ENCODE measurements around the gene SPEF1. TPM values are rescaled to one million over a fixed set of nuclear protein-coding genes. Genes with fewer than 3 reads are reported as not detected.

Gene SPEF1
- total and polyA plus RNA-seq, 2 of the 13 experiments (the other 11 are each of a cell fraction or from before 2014, with no cell fraction given): 0.11 to 0.27 TPM

DNA sequence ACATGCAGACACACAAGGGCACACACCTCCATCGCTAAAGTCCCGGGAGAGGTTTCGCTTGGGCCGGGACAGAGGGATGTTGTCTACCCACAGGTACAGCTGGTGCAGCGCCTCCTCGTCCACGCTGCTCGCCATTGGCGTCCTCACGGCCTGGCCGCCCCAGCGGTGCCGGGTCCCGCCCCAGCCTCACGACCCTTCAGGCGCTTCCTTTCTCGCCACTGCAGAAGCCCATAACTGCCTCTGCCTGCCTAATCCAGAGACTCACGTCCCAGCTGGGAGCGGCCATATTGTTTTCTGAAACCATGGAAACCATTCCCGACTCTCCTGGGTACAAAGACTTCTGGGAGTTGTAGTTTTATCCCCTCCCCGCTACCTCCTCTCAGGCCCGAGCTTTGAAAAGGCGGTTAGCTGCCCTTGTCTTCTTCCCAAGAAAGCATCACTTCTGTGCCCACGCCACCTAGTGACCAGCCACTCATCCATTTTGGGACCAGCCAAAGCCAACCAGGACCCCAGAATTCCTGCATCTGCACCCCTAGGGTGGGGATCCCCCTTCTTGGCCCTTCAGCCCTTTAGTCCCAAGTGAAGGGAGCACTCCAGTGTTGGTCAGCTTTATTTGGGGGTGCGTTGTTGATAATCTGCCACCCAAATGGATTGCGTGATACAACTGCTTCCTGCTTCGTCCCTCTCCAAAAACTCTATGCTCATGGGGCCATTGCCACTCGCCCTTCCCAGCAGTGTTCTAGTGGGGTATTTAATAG lies at the start of gene SPEF1 (continued):
- TF ChIP-seq MEF2D (CRISPR knock-in tag; IDR thresholded peaks at IDR 0.05) (peak; percentile 79; the same call in 1 of the 2 replicates), ZNF138 (CRISPR knock-in tag; IDR thresholded peaks at IDR 0.05; ENCODE audit: low read depth) (no peak), ZNF446 (CRISPR knock-in tag; IDR thresholded peaks at IDR 0.05) (no peak), SP2 (CRISPR knock-in tag; IDR thresholded peaks at IDR 0.05) (no peak), NFYC (CRISPR knock-in tag; IDR thresholded peaks at IDR 0.05) (peak; percentile 52; the same call in 1 of the 2 replicates), MTERF4 (CRISPR knock-in tag; IDR thresholded peaks at IDR 0.05) (peak; percentile 77; the same call in 1 of the 2 replicates), MIER2 (CRISPR knock-in tag; IDR thresholded peaks at IDR 0.05) (0 out of 2 replicates have a peak, but pooled peaks have one; percentile 28), SNAI1 (CRISPR knock-in tag; IDR thresholded peaks at IDR 0.05; ENCODE audit: borderline replicate concordance) (no peak), ZSCAN30 (CRISPR knock-in tag; IDR thresholded peaks at IDR 0.05) (no peak), TRIM24 (CRISPR knock-in tag; IDR thresholded peaks at IDR 0.05) (no peak), NCOA2 (CRISPR knock-in tag; IDR thresholded peaks at IDR 0.05) (no peak), ATM (IDR thresholded peaks at IDR 0.05; ENCODE audit: borderline replicate concordance) (no peak), ZNF713 (CRISPR knock-in tag; IDR thresholded peaks at IDR 0.05) (no peak), ZNF331 (CRISPR knock-in tag; IDR thresholded peaks at IDR 0.05) (peak; percentile 84), ZNF10 (CRISPR knock-in tag; IDR thresholded peaks at IDR 0.05; ENCODE audit: borderline replicate concordance, low read depth) (peak; percentile 44; the same call in 1 of the 2 replicates), FOXK2 (IDR thresholded peaks at IDR 0.05) (no peak), SMARCE1 (IDR thresholded peaks at IDR 0.05; ENCODE audit: borderline replicate concordance) (no peak), ZBTB39 (CRISPR knock-in tag; IDR thresholded peaks at IDR 0.05) (no peak), SRF (IDR thresholded peaks at IDR 0.05; ENCODE audit: low read depth, low read length) (0 out of 2 replicates have a peak, but pooled peaks have one; percentile 12)
- TF ChIP-seq, protein P1, sequence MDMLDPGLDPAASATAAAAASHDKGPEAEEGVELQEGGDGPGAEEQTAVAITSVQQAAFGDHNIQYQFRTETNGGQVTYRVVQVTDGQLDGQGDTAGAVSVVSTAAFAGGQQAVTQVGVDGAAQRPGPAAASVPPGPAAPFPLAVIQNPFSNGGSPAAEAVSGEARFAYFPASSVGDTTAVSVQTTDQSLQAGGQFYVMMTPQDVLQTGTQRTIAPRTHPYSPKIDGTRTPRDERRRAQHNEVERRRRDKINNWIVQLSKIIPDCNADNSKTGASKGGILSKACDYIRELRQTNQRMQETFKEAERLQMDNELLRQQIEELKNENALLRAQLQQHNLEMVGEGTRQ (IDR thresholded peaks at IDR 0.05; ENCODE audit: low read depth, low read length): no peak
- TF ChIP-seq, protein P1 (CRISPR knock-in tag; IDR thresholded peaks at IDR 0.05; ENCODE audit: borderline replicate concordance): no peak
- TF ChIP-seq, protein P2, sequence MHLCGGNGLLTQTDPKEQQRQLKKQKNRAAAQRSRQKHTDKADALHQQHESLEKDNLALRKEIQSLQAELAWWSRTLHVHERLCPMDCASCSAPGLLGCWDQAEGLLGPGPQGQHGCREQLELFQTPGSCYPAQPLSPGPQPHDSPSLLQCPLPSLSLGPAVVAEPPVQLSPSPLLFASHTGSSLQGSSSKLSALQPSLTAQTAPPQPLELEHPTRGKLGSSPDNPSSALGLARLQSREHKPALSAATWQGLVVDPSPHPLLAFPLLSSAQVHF (CRISPR knock-in tag; IDR thresholded peaks at IDR 0.05): no peak
- TF ChIP-seq, protein P3, sequence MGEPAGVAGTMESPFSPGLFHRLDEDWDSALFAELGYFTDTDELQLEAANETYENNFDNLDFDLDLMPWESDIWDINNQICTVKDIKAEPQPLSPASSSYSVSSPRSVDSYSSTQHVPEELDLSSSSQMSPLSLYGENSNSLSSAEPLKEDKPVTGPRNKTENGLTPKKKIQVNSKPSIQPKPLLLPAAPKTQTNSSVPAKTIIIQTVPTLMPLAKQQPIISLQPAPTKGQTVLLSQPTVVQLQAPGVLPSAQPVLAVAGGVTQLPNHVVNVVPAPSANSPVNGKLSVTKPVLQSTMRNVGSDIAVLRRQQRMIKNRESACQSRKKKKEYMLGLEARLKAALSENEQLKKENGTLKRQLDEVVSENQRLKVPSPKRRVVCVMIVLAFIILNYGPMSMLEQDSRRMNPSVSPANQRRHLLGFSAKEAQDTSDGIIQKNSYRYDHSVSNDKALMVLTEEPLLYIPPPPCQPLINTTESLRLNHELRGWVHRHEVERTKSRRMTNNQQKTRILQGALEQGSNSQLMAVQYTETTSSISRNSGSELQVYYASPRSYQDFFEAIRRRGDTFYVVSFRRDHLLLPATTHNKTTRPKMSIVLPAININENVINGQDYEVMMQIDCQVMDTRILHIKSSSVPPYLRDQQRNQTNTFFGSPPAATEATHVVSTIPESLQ (CRISPR knock-in tag; conservative IDR thresholded peaks at IDR 0.05): no peak
